Adrenal gland (tissue), 5 donors: ENCODE measurements around the gene CDK17.

ENCODE experiments used
- CTCF ChIP-seq, 6 experiments: fragments of 450-650 bp in 4 of 6; fragments of 200-600 bp in 2 of 6; sonication (generic) in 1 of 6; IDR thresholded peaks; 1 replicate in 5 of 6; 2 replicates in 1 of 6; pipeline versions ENCODE4 v1.5.1 to v1.8.0; 2016 to 2021; ENCODE audit warnings: antibody characterized with exemption in 6 of 6, mild to moderate bottlenecking in 2 of 6, moderate library complexity in 1 of 6
- POLR2A ChIP-seq, 2 donors: fragments of 450-650 bp; IDR thresholded peaks; one replicate each; pipeline ENCODE4 v1.6.1; 2017; ENCODE audit warnings: antibody characterized with exemption in 2 of 2, mild to moderate bottlenecking in 2 of 2, moderate library complexity in 1 of 2
- donor health status: DM: no; HTN: no; CAD: no.

- TF ChIP-seq POLR2A (IDR thresholded peaks at IDR 0.05) (no peak), CTCF (IDR thresholded peaks at IDR 0.05) (no peak)
Measured at GRCh38 chr12:96326628-96327227, 73.5 kb downstream of the CDK17 start.
